GM04504 (cell line): ENCODE data around the gene GMPPB.
"Not testable (repeated sequence)": the region's sequence is repeated elsewhere in the genome, so short reads cannot be mapped to it uniquely, and the experiment has no call there.

Experiments used
- DNase-seq: peaks from one replicate; pipeline ENCODE4 v3.0.0-alpha.2; 2012; ENCODE audit warnings: low read depth

Gene GMPPB

DNA sequence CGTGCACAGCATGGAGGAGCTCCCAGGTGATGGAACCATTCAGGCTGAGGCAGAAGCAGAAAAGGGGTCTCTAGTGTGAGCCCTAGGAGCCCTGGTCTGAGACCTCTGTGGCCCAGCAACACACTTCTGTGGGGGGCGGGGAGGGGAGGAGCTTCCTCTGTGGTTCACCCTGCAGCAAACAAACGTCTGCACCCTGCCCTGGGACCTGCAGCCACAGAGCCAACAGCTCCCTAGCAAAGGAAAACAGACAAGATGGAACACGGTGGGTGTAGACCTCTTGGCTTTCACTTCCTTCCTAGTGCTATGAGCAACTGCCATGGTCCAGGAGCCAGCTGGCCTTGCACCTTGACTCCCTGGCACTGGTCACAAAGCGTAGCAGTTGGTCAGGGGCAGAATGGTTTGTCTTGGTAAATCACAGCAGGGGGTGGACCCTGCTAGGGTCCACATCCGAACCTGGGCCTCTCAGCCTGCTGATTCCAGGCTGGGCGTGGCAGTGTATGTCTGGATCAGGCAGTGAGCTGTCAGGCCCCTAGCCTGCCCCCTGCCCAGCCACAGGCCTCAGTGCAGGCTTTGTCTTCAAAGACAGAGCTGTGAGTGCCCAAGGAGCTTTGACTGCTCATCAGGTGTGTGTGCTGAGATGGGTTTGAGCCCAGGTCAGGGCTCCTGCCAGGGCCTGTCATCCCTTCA is 11.0 kb downstream of the GMPPB start:
- no peak for DNase-seq

DNA sequence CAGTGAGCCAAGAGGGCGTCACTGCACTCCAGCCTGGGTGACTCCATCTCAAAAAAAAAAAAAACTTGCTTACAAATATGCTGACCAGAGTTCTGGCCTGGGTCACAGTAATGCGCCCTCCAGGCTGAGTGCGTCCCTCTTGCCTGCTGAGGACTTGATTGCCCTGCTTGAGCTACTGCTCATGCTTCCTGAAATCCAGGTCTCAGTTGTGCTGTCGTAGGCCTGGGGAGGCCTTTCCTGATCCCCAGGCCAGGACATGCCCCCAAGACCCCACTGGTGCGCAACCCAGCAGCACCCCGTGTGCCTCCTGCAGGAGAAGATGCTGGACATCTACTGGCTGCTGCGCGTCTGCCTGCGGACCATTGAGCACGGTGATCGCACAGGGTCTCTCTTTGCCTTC is 11.6 kb downstream of the GMPPB start:
- DNase-seq = no peak

DNA sequence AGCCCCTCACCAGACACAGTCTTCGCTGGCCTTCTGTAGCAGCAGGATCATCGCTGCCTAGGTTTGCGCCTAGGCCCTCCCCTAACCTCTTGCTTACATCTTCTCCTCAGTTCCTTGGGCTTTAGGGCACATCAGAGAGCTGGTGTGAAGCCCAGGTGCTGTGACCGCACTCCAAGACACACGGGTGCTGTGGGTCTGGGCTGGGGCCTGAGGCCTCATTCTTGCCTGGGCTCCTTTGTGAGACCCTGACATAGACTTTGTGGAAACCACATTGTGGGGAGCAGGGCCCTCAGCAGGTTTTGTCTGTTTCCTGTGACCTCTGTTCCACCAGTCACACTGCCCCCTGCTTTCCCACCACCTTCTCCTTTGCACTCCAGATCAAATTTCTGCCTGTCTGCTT is 12.3 kb downstream of the GMPPB start:
- no peak for DNase-seq

DNA sequence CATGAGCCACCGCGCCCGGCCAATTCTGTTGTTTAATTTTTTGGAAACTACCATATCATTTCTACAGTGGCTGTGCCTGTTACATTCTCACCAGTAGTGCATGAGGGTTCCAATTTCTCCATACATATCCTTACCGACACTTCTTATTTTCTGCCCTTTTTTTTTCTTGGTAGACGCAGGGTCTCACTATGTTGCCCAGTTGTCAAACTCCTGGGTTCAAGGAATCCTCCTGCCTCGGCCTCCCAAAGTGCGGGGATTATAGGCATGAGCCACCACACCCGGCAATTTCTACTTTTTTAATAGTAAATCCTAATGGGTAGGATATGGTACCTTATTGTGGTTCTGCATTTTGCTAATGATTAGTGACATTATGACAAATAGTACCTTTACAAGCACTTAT is 13.9 kb downstream of the GMPPB start:
- DNase-seq = no peak

DNA sequence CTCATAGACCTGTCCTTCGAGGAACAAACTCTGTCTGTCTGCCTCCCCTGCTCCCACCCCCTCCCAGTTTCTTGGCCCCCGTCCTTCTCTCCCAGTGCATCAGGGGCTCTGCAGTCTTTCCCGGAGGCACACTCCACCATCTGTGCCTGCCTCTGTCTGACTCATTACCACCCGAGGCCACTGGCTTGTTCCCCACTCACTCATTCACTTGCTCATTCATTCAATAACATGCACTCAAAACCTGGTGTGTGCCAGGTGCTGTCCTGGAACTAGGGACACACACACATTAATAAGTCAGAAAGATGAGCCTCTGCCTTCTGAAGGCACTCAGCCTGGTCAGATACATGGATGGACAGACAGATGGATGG is 16.7 kb downstream of the GMPPB start:
- no peak for DNase-seq

DNA sequence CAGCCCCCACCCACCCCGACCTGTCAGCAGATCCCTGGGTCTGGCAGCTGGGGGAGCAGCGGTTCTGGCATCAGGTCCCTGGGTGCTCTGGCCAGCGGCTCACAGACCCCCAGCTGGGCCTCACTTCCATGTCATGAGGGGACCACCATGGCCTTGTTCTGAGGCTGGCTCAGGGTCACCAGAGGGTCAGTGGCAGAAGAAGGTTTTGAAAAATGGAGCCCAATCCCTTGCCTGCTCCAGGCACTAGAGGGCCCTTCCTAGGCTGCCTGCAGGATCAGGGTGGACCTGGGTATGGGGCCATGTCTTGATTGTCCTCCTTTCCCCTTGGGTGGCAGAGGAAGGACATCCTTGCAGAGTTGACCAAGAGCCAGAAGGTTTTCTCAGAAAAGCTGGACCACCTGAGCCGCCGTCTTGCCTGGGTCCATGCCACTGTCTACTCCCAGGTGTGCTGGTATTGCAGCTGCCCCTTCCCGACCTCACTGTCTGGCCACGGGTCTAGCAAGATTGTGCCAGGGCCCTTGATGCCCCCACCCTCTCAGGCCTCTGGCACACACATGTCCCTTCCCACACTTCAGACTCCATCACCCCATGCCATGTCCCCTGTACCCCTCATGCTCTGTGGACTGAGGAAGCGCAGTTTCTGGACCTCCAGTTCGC is 17.2 kb downstream of the GMPPB start:
- DNase-seq = no peak

DNA sequence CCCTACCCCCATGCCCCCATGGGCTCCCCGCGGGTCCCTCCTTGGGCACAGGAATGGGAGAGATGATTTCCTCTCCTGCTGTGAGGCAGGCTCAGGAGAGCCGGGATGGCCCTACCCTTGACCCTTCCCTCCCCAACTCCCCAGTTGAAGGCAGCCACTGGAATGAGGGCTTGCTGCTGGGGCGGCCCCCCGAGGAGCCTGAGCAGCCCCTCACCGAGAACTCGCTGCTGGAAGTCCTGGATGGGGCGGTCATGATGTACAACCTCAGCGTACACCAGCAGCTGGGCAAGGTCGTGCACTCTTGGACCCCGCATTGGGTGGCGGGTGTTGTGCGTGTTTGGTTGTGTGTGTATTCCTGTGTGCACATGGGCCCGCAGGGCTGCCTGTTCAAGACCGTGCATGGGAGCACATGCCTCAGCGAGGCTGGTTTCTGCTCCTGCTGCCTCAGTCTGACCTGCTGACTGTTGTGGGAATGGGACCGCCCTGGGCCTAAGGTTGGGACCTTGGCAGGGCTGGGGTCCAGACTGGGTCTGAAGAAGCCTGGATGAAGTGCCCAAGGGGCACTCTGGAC is 18.3 kb downstream of the GMPPB start:
- DNase-seq = no peak

DNA sequence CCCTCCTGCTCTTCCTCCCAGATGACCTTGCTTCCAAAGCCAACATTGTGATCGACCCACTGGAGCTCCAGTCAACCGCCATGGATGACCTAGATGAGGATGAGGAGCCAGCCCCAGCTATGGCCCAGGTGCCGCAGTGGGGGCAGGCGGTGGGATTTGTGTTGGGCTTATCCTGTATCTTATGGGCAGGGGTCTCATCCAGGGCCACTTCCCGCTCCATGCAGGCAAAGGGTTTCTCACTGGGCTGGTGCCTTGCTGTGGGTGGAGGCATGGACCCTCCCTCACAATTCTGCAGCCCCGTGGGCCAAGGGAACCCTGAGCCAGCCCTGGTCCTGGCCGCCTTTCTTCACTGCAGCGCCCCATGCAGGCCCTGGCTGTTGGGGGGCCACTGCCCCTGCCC is 19.1 kb downstream of the GMPPB start:
- no peak for DNase-seq

DNA sequence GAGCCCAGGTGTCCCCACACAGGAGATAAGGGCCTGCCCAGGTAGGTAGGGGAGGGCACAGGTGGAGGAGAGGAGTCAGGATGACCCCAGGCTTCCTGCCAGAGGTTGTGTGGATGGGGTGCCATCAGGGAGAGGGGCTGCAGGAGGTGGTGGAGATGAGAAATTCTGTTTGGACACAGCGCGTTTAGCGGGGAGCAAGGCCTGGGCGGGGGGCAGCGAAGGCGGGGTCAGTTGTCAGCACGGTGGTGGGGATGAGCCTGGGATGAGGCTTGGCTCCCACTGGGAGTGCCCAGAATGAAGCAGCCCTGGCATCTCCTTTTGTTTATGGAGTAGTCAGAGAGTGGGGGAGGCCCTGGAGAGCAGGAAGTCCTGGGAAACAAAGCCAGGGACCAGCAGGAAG is 19.8 kb downstream of the GMPPB start:
- no peak for DNase-seq

DNA sequence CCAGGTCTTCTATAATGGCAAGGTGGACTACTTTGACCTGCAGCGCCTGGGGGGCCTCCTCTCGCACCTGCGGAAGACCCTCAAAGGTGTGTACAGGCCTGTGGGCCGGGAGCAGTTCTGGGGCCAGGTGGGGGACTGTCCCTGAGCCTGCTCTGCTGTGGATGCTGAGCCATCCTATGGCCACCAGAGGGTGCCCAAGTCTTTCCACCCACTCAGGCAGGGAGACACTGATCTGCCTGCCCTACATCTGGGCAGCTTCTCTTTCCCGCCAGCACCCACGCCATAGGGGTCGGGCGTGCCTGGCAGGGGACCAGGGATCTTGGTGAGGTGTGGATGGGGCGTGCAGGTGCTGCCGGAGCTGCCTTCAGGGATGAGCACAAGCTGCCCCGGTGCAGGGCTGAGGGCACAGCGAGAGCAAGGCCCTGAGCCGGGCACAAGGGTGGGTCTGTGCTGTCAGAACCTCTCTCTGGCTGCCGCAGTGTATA is 20.3 kb downstream of the GMPPB start:
- DNase-seq = no peak

DNA sequence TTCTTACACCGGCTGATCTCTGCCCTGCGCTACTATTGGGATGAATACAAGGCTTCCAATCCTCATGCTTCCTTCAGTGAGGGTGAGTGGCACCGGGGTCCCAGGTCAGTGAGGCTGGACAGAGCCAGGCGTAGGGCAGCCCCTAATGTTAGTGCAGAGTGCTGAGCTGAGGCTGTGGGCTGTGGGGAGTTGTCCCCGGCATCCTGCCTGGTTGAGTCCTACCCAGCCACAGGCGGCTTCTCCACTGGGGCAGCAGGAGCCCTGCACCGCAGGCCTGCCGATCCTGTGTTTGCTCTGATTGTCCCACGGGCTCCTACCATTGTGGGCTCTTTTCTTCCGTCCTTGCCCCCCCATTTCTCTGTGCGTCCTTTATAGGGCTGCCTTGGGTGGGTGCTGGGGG is 21.1 kb downstream of the GMPPB start:
- DNase-seq = no peak

DNA sequence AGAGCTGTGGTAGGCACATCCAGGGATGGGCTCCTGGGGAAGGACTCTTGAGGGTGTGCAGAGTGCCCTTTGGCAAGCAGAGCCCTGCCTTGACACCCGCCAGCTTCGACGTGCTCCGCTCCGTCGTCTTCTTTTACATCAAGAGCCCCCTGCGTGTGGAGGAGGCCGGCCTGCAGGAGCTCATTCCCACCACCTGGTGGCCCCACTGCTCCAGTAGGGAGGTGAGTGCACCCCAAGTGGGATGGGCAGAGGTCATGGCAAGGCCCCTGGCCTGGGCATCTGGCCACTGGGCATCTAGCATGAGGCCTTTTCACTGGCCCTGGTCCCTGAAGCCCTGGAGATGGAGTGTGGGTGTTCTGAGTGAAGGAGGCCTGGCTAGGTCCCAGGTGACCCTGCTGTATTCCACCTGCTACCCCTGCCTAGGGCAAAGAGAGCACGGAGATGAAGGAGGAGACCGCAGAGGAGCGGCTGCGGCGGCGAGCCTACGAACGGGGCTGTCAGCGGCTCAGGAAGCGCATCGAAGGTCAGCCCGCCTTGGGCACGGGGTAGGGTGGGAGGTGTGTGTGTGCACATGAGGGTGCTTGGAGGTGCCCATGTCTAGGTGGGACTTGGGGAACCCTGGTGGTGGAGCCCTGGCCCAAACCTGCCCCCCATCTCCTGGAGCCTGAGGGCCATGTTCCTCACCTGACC is 22.2 kb downstream of the GMPPB start:
- DNase-seq = no peak

DNA sequence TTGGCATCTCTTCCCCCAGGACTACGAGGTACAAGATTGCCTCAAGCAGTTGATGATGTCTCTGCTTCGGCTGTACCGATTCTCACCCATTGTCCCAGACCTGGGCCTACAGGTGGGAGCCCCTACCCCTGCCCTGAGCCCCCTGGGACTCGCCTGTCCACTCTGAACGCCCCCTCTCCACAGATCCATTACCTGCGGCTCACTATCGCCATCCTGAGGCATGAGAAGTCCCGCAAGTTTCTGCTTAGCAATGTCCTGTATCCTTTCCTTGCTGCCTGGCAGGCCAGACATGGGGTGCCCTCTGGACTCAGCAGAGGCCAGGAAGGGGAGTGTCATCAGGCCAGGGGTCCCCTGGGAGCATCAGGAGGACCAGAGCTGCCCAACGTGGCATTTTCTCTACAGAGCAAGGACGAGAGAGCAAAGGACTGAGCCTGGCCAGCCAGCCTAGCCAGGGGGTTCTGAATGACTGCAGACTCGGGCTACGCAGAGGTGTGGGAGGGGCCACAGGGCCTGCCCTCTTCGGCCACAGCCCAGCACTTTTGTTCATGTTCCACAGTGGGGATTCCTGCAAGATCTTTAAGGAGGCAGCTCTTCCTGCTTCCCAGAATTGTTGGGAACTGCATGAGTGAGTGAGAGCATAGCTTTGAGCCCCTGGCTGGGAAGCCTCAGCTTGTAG is 23.2 kb downstream of the GMPPB start:
- DNase-seq = no peak

DNA sequence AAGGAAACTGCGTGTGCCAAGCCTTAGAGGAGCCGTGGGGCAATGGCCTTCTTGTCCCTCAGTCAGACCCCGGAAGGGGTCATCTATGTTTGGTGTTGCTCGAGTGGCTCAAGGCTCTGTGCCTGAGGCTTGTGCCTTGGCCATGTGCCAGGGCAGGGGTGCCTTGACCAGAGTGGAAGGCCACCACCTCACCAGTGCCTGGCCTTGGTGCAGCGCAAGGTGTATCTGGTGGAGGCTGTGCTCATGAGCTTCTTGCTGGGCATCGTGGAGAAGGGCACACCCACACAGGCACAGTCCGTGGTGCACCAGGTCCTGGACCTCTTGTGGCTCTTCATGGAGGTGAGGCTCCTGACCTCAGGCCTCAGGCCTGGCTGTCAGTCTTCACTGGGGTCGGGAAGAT is 23.7 kb downstream of the GMPPB start:
- DNase-seq = no peak

DNA sequence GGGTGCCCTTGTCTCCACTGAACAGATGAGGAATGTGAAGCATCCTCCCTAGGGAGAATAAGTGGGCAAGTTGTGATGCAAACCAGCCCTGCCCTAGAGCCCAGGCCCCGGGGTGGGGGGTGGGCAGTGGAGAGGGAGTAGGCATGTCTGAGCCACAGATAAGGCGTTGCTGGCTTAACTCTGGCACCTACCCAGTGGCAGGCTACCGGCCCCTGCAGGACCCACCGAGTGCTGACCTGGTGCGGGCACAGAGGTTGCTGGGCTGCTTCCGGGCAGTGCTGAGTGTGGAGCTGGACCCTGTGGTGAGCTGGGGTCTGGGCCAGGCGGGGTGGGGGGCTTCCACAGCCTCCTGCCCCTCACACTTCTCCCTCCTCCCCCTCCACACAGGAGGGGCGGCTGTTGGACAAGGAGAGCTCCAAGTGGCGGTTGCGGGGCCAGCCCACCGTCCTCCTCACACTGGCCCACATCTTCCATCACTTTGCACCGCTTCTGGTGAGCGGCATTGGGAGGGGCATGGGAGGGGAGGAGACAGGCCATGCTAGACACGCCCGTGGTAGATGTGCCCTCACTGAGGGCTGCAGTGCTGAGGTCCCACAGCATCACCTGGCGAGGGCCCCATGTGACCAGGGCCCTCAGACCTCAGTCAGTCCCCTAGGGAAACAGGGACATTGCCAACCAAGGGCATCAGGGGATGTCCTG is 24.3 kb downstream of the GMPPB start:
- no peak for DNase-seq

DNA sequence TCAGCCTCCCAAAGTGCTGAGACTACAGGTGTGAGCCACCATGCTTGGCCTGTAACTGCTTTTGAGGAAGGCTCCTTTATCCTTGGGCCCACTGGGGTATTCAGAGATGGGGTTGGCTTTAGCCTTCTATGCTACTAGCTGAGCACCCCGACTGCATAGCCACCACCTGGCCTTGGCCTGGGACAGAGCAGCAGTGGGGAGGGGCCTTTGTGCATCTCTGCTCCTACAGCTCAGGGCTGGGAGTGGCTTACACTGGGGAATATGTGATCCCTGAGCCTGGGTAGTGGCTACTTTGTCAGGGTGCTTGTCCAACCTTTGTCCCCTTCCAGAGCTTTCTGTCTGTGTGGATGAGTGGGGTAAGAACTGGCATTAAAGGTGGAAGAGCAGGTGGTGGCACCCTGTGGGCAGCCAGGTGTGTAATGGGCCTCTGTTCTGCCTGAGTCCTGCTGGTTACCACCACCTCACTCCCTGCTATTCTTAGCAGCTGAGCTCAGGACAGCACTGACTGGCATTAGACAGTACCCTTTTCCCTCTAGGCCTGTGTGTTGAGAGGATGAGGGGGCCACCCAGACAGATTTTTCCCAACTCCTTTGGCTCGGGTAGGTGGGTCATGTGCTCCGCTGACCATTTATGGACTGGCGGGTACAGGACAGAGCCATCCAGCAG is 28.3 kb downstream of the GMPPB start:
- not testable (repeated sequence) for DNase-seq

DNA sequence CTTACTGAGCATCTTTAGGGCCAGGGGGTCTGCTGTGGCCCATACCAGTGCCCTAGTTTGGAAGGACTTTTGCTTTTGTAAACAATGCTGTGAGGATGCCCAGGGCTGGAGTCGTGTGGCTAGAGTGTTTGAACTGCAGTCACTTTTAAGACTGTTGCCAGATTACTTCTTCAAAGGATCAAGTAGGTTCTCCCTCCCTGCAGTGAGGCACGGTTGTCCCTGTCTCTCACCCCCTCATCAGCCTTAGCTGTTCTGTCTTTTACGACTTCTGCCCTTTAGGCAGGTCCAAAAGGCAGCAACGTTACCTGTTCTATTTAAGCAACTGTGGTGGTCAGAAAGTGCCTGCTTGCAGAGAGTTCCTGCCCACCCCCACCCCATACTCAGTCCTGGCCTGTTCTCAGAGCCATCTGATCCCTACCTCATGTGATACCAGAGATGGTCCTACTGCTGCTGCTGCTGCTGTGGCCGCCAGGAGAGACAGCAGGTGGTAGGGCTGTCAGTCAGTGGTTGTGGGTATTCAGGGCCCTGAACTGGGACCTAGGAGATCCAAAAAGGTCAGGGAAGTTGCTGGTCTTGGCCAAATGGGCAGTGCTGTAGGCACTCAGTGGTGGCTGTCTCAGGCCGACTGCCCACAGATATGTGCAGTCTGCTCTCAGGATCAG is 29.2 kb downstream of the GMPPB start:
- DNase-seq = not testable (repeated sequence)

DNA sequence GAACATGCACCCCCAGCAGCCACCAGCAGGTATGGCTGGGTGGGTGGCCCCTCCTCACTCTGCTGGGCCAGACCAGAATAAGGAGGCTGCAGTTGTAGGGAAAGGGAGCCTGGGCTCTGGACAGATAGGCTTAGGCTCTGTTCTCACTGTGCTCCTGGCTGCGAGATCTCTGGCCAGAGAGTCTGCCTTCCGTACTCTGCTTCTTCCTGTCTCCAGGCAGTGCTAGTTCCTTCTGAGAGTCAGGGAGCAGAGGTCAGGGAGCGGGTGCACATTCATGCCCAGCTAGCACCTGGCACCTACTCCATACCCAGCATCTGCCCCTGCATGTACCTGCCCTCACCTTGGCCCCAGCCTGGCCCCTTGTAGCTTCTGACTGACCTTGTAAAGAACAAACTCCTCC is 32.3 kb downstream of the GMPPB start:
- not testable (repeated sequence) for DNase-seq

DNA sequence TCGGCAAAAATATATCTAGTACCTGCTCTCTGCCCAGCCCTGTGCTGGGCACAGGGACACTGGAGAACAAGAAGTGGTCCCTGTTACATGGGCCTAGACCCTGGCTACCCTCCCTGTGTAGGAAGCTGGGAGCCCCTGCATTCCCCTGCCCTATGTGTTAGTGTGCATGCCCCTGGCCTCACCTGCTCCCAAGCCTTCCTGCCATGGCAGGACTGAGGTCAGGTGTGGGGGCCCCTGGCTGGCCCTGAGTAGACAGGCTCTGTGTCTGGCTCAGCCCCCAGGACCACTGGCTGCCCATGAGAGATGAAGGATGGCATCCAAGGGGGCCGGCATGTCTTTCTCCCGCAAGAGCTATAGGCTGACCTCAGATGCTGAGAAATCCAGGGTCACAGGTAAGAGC is 32.9 kb downstream of the GMPPB start:
- DNase-seq = not testable (repeated sequence)

DNA sequence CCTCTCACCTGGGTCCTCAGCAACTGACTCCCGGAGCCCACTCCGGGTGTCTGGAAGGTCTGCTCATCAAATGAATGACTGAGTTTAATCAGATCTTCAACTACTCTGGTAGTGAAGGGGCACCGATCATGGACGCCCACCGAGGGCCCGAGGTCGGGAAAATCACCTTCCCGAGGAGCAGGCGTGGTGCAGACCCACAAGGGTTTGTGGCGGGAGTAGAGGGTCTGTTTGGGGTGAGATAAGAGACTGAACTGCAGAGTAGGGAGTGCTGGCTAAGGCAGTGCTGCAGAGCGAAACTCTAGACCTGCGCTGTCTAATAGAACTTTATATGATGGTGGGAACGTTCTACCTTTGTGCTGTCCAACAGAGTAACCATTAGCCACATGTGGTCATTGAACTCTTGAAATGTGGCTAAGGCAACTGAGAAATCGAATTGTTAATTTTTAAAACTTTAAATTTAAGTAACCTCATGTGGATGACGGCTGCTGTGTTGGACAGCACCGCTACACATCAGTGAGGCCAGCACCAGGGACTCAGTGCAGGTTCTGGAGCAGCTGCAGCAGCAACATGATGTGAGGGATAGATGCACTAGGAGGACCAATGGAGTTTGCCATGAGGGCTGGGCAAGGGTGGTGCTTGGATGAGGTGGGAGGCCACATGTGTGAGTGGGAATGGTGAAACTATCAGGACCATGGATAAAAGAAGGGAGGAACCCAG is 33.7 kb downstream of the GMPPB start:
- DNase-seq = not testable (repeated sequence)
